Suprapubic skin (tissue), 4 donors: Measurements from ENCODE around the gene DNAJC8. TPM values are rescaled to one million over a fixed set of nuclear protein-coding genes. Genes with fewer than 3 reads are reported as not detected.

Source experiments
- DNase-seq, 2 donors: peaks; one replicate each; pipeline ENCODE4 v3.0.0-alpha.2; 2019; ENCODE audit warnings: low spot score in 2 of 2
- H3K27ac ChIP-seq: fragments of 200-600 bp; sonication (generic); one replicate; pipeline ENCODE4 v1.5.1; 2019
- H3K27me3 ChIP-seq: fragments of 200-600 bp; sonication (generic); one replicate; pipeline ENCODE4 v1.5.1; 2019
- H3K36me3 ChIP-seq: fragments of 200-600 bp; sonication (generic); one replicate; pipeline ENCODE4 v1.5.1; 2019
- H3K4me1 ChIP-seq: fragments of 200-600 bp; sonication (generic); one replicate; pipeline ENCODE4 v1.5.1; 2019
- H3K4me3 ChIP-seq: fragments of 200-600 bp; sonication (generic); one replicate; pipeline ENCODE4 v1.5.1; 2019; ENCODE audit warnings: mild to moderate bottlenecking
- H3K9me3 ChIP-seq: fragments of 200-600 bp; sonication (generic); one replicate; pipeline ENCODE4 v1.5.1; 2019
- CTCF ChIP-seq, 2 donors: fragments of 200-600 bp in 1 of 2; fragments of 450-650 bp in 1 of 2; sonication (generic) in 1 of 2; IDR thresholded peaks; one replicate each; pipeline ENCODE4 v1.5.1; 2016 to 2019; ENCODE audit warnings: antibody characterized with exemption in 2 of 2, mild to moderate bottlenecking in 1 of 2, moderate library complexity in 1 of 2
- EP300 ChIP-seq: sonication (generic); formaldehyde crosslinking; IDR thresholded peaks from one replicate; pipeline ENCODE4 v1.6.1; 2017; ENCODE audit warnings: antibody characterized with exemption
- POLR2A ChIP-seq, 2 donors: fragments of 450-650 bp; IDR thresholded peaks; one replicate each; pipeline ENCODE4 v1.6.1; 2017; ENCODE audit warnings: antibody characterized with exemption in 2 of 2, mild to moderate bottlenecking in 2 of 2, moderate library complexity in 2 of 2
- POLR2AphosphoS5 ChIP-seq, 3 donors: sonication (generic); formaldehyde crosslinking; IDR thresholded peaks; one replicate each; pipeline ENCODE4 v1.6.1; 2017; ENCODE audit warnings: antibody characterized with exemption in 3 of 3
- WGBS: methylation state at CpG from one replicate; pipeline ENCODE4 v1.1.5; 2018; 5-methylcytosine and 5-hydroxymethylcytosine counted together
- total RNA-seq, 4 donors: library from RNA; depleted of rRNA; stranded (reverse); fragments of >200 nt; gene quantifications; one replicate each; pipeline ENCODE4 v1.1.0, GENCODE V29; 2016

DNAJC8 gene
- total RNA-seq, 4 donors from 2014 or later: 28.2 to 39.0 (median 31.7) TPM

- Histone ChIP-seq H3K4me3 (no peak overlapping the region), H3K36me3 (peaks cover 82% of the 10 kb centered on the region), H3K27me3 (no peaks in the 10 kb centered on the region), H3K9me3 (no peaks in the 10 kb centered on the region), H3K27ac (no peak overlapping the region), H3K4me1 (peaks cover 3% of the 10 kb centered on the region)
- 95% methylated on average over 5 of the region's 5 CpGs for WGBS
- no peak for DNase-seq
- TF ChIP-seq CTCF (IDR thresholded peaks at IDR 0.05) (no peak), POLR2AphosphoS5 (IDR thresholded peaks at IDR 0.05) (no peak), POLR2A (IDR thresholded peaks at IDR 0.05) (no peak), EP300 (no peak)
Observed at GRCh38 chr1:28278763-28279162, 45.9 kb upstream of the DNAJC8 start.

- Histone ChIP-seq H3K9me3 (no peaks in the 10 kb centered on the region), H3K36me3 (peaks cover 73% of the 10 kb centered on the region)
- WGBS: 98% methylated on average over 7 of the region's 17 CpGs
Observed at GRCh38 chr1:28273216-28273860, 40.5 kb upstream of the DNAJC8 start.

GRCh38 chr1:28272215-28272852 lies 39.5 kb upstream of the DNAJC8 start:
- Histone ChIP-seq H3K36me3 (peaks cover 63% of the 10 kb centered on the region), H3K4me1 (no peaks in the 10 kb centered on the region), H3K27ac (no peak overlapping the region), H3K27me3 (no peaks in the 10 kb centered on the region), H3K9me3 (no peaks in the 10 kb centered on the region), H3K4me3 (no peak overlapping the region)
- 93% methylated on average over 12 of the region's 20 CpGs for WGBS
- no peak for DNase-seq
- no peak for TF ChIP-seq POLR2AphosphoS5 (IDR thresholded peaks at IDR 0.05)
- no peak for TF ChIP-seq CTCF (IDR thresholded peaks at IDR 0.05)
- no peak for TF ChIP-seq EP300
- TF ChIP-seq POLR2A (IDR thresholded peaks at IDR 0.05): no peak

More at GRCh38 chr1:28273216-28273860, 40.5 kb upstream of the DNAJC8 start:
- no peaks in the 10 kb centered on the region for H3K27me3 ChIP-seq
- H3K27ac ChIP-seq: no peak overlapping the region
- DNase-seq: no peak
- TF ChIP-seq POLR2AphosphoS5 (IDR thresholded peaks at IDR 0.05) (no peak), EP300 (no peak), CTCF (IDR thresholded peaks at IDR 0.05) (no peak), POLR2A (IDR thresholded peaks at IDR 0.05) (no peak)
- H3K4me3 ChIP-seq: no peak overlapping the region
- H3K4me1 ChIP-seq: no peaks in the 10 kb centered on the region

- peaks cover 40% of the 10 kb centered on the region for H3K36me3 ChIP-seq
- no peaks in the 10 kb centered on the region for H3K27me3 ChIP-seq
- TF ChIP-seq EP300: no peak
- TF ChIP-seq POLR2AphosphoS5 (IDR thresholded peaks at IDR 0.05): no peak
- no peak for TF ChIP-seq POLR2A (IDR thresholded peaks at IDR 0.05)
- no peak for TF ChIP-seq CTCF (IDR thresholded peaks at IDR 0.05)
- no peaks in the 10 kb centered on the region for H3K9me3 ChIP-seq
- WGBS: 71% methylated on average over 2 of the region's 2 CpGs
- H3K27ac ChIP-seq: no peak overlapping the region
- H3K4me1 ChIP-seq: no peaks in the 10 kb centered on the region
- no peak for DNase-seq
- H3K4me3 ChIP-seq: no peak overlapping the region
Observed at GRCh38 chr1:28269529-28269928, 36.7 kb upstream of the DNAJC8 start.

- H3K4me1 ChIP-seq: no peaks in the 10 kb centered on the region
- peaks cover 21% of the 10 kb centered on the region for H3K36me3 ChIP-seq
- TF ChIP-seq POLR2A (IDR thresholded peaks at IDR 0.05): no peak
- TF ChIP-seq EP300: no peak
- TF ChIP-seq POLR2AphosphoS5 (IDR thresholded peaks at IDR 0.05): no peak
- TF ChIP-seq CTCF (IDR thresholded peaks at IDR 0.05): no peak
- DNase-seq: no peak
- no peaks in the 10 kb centered on the region for H3K27me3 ChIP-seq
- H3K27ac ChIP-seq: no peak overlapping the region
- no peaks in the 10 kb centered on the region for H3K9me3 ChIP-seq
- H3K4me3 ChIP-seq: no peak overlapping the region
- WGBS: 89% methylated on average over 2 of the region's 2 CpGs
Observed at GRCh38 chr1:28267633-28268032, 34.8 kb upstream of the DNAJC8 start.
